Lung (tissue), 12 donors: ENCODE results near the gene ASPRV1. TPM values are rescaled to one million over a fixed set of nuclear protein-coding genes. Genes with fewer than 3 reads are reported as not detected.

Experiments
- ATAC-seq: fragments of 200-7000 bp; cut with Tn5 transposase; one replicate; pipeline ENCODE4 v1.9.1; 2020; ENCODE audit warnings: moderate number of reproducible peaks; ENCODE audit not compliant: insufficient read depth, low FRiP score
- DNase-seq, 3 donors: peaks; one replicate each; pipeline ENCODE4 v3.0.0-alpha.2; 2013 to 2017
- H3K27ac ChIP-seq, 2 donors: one replicate each; pipeline ENCODE4 v1.5.1; 2013; ENCODE audit warnings: mild to moderate bottlenecking in 2 of 2, moderate library complexity in 2 of 2, control low read depth in 1 of 2, inconsistent platforms in 1 of 2, low read depth in 1 of 2, low read length in 1 of 2
- H3K27me3 ChIP-seq, 3 donors: one replicate each; pipeline ENCODE4 v1.5.1; 2013; ENCODE audit warnings: low read length in 2 of 3; ENCODE audit not compliant: control insufficient read depth in 3 of 3, insufficient read depth in 3 of 3
- H3K36me3 ChIP-seq, 4 donors: one replicate each; pipeline ENCODE4 v1.5.1; 2013; ENCODE audit warnings: low read length in 4 of 4, mild to moderate bottlenecking in 1 of 4, moderate library complexity in 1 of 4; ENCODE audit not compliant: control insufficient read depth in 4 of 4, insufficient read depth in 4 of 4
- H3K4me1 ChIP-seq, 5 donors: one replicate each; pipeline ENCODE4 v1.5.1; 2013; ENCODE audit warnings: low read length in 5 of 5, mild to moderate bottlenecking in 2 of 5, moderate library complexity in 1 of 5; ENCODE audit not compliant: control insufficient read depth in 5 of 5, insufficient read depth in 5 of 5
- H3K4me3 ChIP-seq: one replicate; pipeline ENCODE4 v1.5.1; 2013; ENCODE audit warnings: mild to moderate bottlenecking, control low read depth, moderate library complexity
- H3K9ac ChIP-seq, 2 donors: one replicate each; pipeline ENCODE4 v1.5.1; 2013; ENCODE audit warnings: low read length in 2 of 2, control low read depth in 1 of 2; ENCODE audit not compliant: insufficient read depth in 1 of 2
- H3K9me3 ChIP-seq, 4 donors: one replicate each; pipeline ENCODE4 v1.5.1; 2013; ENCODE audit warnings: low read length in 3 of 4, mild to moderate bottlenecking in 1 of 4, moderate library complexity in 1 of 4; ENCODE audit not compliant: control insufficient read depth in 4 of 4, insufficient read depth in 3 of 4
- CTCF ChIP-seq: IDR thresholded peaks from 2 replicates; pipeline ENCODE4 v1.5.1; 2012; ENCODE audit warnings: mild to moderate bottlenecking; ENCODE audit errors: control extremely low read depth, extremely low read depth
- WGBS, 2 donors: extraction: QIAGEN DNeasy Blood & Tissue Kit; methylation state at CpG; one replicate each; pipeline ENCODE4 v1.1.7; 2013; 5-methylcytosine and 5-hydroxymethylcytosine counted together
- polyA plus RNA-seq, 2 donors: library from polyadenylated mRNA; stranded (reverse); fragments of 200-250 nt; gene quantifications; one replicate each; pipeline ENCODE4 v1.2.1, GENCODE V29; 2013
- total RNA-seq, 2 donors: library from RNA; depleted of rRNA in 1 of 2; stranded (reverse); fragments of >200 nt in 1 of 2; gene quantifications; one replicate each; pipeline ENCODE4 v1.2.1, GENCODE V29; 2014 to 2021
- donor health status: control.
- donor health status: control.
- donor health status: Bipolar disorder and iron deficiency.
- donor health status: healthy.
- donor health status: DM: yes; HTN: yes; CAD: no.

Gene ASPRV1
- total and polyA plus RNA-seq, 4 donors: 0.94 to 2.9 (median 1.2) TPM

DNA sequence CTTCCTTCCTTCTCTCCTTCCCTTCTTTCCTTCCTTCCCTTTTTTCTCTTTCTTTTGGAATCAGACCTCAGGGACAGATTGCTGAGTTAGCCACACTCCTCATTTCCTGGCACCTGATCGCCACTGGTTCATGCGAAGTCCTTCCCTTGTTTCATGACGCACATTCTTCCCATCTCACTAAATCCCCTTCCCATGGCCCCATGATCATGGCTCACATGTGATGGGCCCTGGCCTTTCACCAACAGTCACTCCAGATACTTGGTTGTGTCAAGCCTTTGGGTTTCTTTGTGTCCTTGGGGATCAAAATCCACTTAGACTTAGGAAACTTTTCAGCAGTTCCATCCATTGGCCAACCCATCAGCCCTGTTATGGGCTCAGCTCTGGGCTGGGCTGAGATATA lies 23.8 kb upstream of the ASPRV1 start:
- Histone ChIP-seq H3K9me3 (peaks cover 0 to 2% (median 0%) of the 10 kb centered on the region in 4 donors), H3K27me3 (no peaks in the 10 kb centered on the region), H3K4me1 (peaks cover 0 to 6% (median 0%) of the 10 kb centered on the region in 5 donors), H3K36me3 (peaks cover 0 to 2% (median 0%) of the 10 kb centered on the region in 4 donors), H3K27ac (peak overlapping the region in 1 of 2 donors; percentile 23), H3K9ac (no peak overlapping the region), H3K4me3 (no peak overlapping the region)
- DNase-seq (no peak), ATAC-seq (no peak)
- WGBS, 2 donors: 71 to 90% methylated on average over 3 of the region's 3 CpGs
- TF ChIP-seq CTCF: no peak

DNA sequence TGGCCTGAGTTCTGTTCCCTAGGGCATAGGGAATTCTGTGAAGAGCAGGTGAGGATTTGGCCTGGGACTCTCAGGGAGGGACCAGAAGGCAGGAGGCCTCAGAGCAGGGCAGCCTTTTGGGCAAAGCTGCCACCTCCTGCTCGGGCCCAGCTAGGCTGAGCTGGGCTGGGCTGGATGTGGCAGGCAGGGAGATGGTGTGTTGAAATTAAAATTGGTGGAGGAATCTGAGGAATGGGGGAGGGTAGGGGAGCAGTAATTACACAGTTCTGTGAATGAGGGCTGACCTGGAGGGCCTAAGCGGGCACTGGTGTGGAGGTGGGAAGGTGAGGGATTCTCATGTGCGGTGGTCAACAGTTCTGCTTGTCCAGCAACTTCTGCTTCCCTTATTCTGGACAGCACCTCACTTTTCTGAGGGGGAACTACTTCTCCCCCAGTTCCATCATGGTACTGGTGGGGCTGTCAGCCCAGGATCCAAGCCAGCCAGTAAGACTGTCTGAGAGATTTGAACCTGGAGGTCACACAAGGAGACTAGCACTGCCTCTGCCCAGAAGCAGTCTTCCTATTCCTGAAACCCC lies 22.0 kb upstream of the ASPRV1 start:
- peaks cover 0 to 6% (median 0%) of the 10 kb centered on the region in 5 donors for H3K4me1 ChIP-seq
- H3K36me3 ChIP-seq: no peaks in the 10 kb centered on the region
- H3K9ac ChIP-seq: no peak overlapping the region
- DNase-seq (no peak), ATAC-seq (no peak)
- H3K27me3 ChIP-seq: no peaks in the 10 kb centered on the region
- H3K9me3 ChIP-seq: peaks cover 0 to 2% (median 0%) of the 10 kb centered on the region in 4 donors
- 46 to 81% methylated on average over 3 of the region's 3 CpGs for WGBS, 2 donors
- no peak overlapping the region for H3K27ac ChIP-seq
- no peak overlapping the region for H3K4me3 ChIP-seq
- TF ChIP-seq CTCF: no peak

DNA sequence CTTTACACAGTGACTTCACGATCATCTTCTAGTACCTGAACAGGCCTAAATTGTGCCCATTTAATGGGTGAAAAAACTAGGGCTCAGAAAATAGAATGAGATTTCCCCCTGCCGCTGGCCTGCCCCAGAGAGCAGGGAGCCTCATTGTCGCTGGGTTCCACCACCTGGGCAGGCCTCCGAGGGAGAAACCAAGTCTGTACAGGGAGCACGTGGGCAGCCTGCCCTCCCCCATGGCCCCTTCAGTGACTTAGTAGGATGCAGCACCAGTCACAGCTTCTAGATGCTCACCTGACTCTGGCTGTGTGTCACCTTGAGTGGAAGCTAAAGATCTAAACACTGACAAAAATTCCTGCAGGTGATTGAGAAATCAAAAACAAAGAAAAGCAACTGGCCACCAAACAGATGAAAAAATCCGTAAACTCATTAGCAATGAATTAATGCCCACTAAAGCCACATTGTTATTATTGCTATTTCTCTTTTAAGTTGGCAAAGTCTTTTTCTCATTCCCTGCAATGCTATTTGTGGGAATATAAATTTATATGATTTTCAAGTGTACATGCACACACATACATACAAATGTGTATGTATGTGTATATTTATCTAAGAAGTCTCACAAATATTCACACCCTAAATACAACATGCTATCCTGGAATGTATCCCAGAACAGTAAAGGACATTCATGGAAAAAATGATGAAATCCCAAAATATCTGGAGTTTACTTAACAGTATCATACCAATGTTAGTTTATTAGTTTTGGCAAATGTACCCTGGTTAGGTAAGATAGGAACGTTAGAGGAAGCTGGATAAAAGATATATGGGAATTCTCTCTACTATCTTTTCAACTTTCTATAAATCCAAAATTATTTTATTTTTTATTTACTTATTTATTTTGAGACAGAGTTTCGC lies 18.7 kb upstream of the ASPRV1 start:
- no peak overlapping the region for H3K4me3 ChIP-seq
- peaks cover 0 to 4% (median 0%) of the 10 kb centered on the region in 5 donors for H3K4me1 ChIP-seq
- H3K27ac ChIP-seq: no peak overlapping the region
- 86 to 91% methylated on average over 8 of the region's 8 CpGs for WGBS, 2 donors
- no peaks in the 10 kb centered on the region for H3K9me3 ChIP-seq
- DNase-seq (peak in 2 of 3 donors; percentile 39 to 54), ATAC-seq (no peak)
- no peak overlapping the region for H3K9ac ChIP-seq
- H3K27me3 ChIP-seq: no peaks in the 10 kb centered on the region
- TF ChIP-seq CTCF: no peak
- H3K36me3 ChIP-seq: no peaks in the 10 kb centered on the region
